ENCODE data around the gene ISG15.
A peak's percentile ranks its signal among the peaks of the same experiment; 100 is the strongest.
"Not testable (repeated sequence)": the region's sequence is repeated elsewhere in the genome, so short reads cannot be mapped to it uniquely, and the experiment has no call there.

The ISG15 gene

GRCh38 chr1:1054099-1054700 lies 40.9 kb downstream of the ISG15 start:
- TF ChIP-seq CTCF (IDR thresholded peaks at IDR 0.05; ENCODE audit: borderline replicate concordance, insufficient read depth, low read depth, low read length), result no peak
- no peak overlapping the region for H3K4me3 ChIP-seq (ENCODE audit: low read depth, low read length)

GRCh38 chr1:1054971-1055370 lies 41.7 kb downstream of the ISG15 start:
- no peak overlapping the region for H3K4me3 ChIP-seq (ENCODE audit: low read depth, low read length)
- TF ChIP-seq CTCF (IDR thresholded peaks at IDR 0.05; ENCODE audit: borderline replicate concordance, insufficient read depth, low read depth, low read length), result no peak

GRCh38 chr1:1055841-1056736 lies 42.8 kb downstream of the ISG15 start:
- no peak overlapping the region for H3K4me3 ChIP-seq (ENCODE audit: low read depth, low read length)
- no peak for TF ChIP-seq CTCF (IDR thresholded peaks at IDR 0.05; ENCODE audit: borderline replicate concordance, insufficient read depth, low read depth, low read length)

GRCh38 chr1:1057769-1058087 lies 44.4 kb downstream of the ISG15 start:
- H3K4me3 ChIP-seq (ENCODE audit: low read depth, low read length), result not testable (repeated sequence)

GRCh38 chr1:1058088-1058905 lies 45.0 kb downstream of the ISG15 start:
- TF ChIP-seq CTCF (IDR thresholded peaks at IDR 0.05; ENCODE audit: borderline replicate concordance, insufficient read depth, low read depth, low read length), result no peak
- peak overlapping the region; percentile 53 for H3K4me3 ChIP-seq (ENCODE audit: low read depth, low read length)

GRCh38 chr1:1058921-1059493 lies 45.7 kb downstream of the ISG15 start:
- peak; percentile 34; the same call in 1 of the 2 replicates for TF ChIP-seq CTCF (IDR thresholded peaks at IDR 0.05; ENCODE audit: borderline replicate concordance, insufficient read depth, low read depth, low read length)
- H3K4me3 ChIP-seq (ENCODE audit: low read depth, low read length), result peak overlapping the region; percentile 53

Data from GM12875 (cell line).